ENCODE measurements around the gene PEX16. TPM values are rescaled to one million over a fixed set of nuclear protein-coding genes. Genes with fewer than 3 reads are reported as not detected.

The PEX16 gene
- total RNA-seq, 1 experiment from 2014 or later = 34.5 TPM

- CTCF ChIA-PET = no interaction called here
- BruUV-seq (replicated peaks) = no TSS peak
- peak overlapping the region; percentile 86 for H3K4me3 Mint-ChIP-seq (ENCODE audit: low read depth, unreplicated experiment)
- H3K27me3 Mint-ChIP-seq (ENCODE audit: unreplicated experiment) = no peaks in the 10 kb centered on the region
- no peak for DNase-seq
- no peak for TF ChIP-seq CTCF (IDR thresholded peaks at IDR 0.05; ENCODE audit: unreplicated experiment)
- intact Hi-C loops (cut with micrococcal nuclease; ENCODE audit: unreplicated experiment) = no loop called here
- H3K9me3 Mint-ChIP-seq (ENCODE audit: low read depth, unreplicated experiment) = no peaks in the 10 kb centered on the region
- H3K27ac Mint-ChIP-seq (ENCODE audit: unreplicated experiment) = peak overlapping the region; percentile 91
- H3K4me1 Mint-ChIP-seq (ENCODE audit: low read depth, unreplicated experiment) = peaks cover 11% of the 10 kb centered on the region
- peaks cover 43% of the 10 kb centered on the region for H3K36me3 Mint-ChIP-seq (ENCODE audit: insufficient read depth, unreplicated experiment)
Observed at GRCh38 chr11:45918962-45919675, 1.4 kb upstream of the PEX16 start.

- peak; percentile 87 for DNase-seq
- no TSS peak for BruUV-seq (replicated peaks)
- intact Hi-C loops (cut with micrococcal nuclease; ENCODE audit: unreplicated experiment) = no loop called here
- peak overlapping the region; percentile 91 for H3K27ac Mint-ChIP-seq (ENCODE audit: unreplicated experiment)
- peaks cover 41% of the 10 kb centered on the region for H3K36me3 Mint-ChIP-seq (ENCODE audit: insufficient read depth, unreplicated experiment)
- H3K9me3 Mint-ChIP-seq (ENCODE audit: low read depth, unreplicated experiment) = no peaks in the 10 kb centered on the region
- H3K4me3 Mint-ChIP-seq (ENCODE audit: low read depth, unreplicated experiment) = peak overlapping the region; percentile 86
- H3K27me3 Mint-ChIP-seq (ENCODE audit: unreplicated experiment) = no peaks in the 10 kb centered on the region
- CTCF ChIA-PET = interaction anchor here (0.6 kb wide), 1 partner anchor 874 kb away, joined by 3 read pairs; no protein-coding TSS in a partner anchor
- no peak for TF ChIP-seq CTCF (IDR thresholded peaks at IDR 0.05; ENCODE audit: unreplicated experiment)
- H3K4me1 Mint-ChIP-seq (ENCODE audit: low read depth, unreplicated experiment) = peaks cover 9% of the 10 kb centered on the region
Observed at GRCh38 chr11:45918331-45918941, 759 bp upstream of the PEX16 start.

- TSS peak; percentile 66 for BruUV-seq (replicated peaks)
- H3K27me3 Mint-ChIP-seq (ENCODE audit: unreplicated experiment) = no peaks in the 10 kb centered on the region
- DNase-seq = no peak
- H3K36me3 Mint-ChIP-seq (ENCODE audit: insufficient read depth, unreplicated experiment) = peaks cover 36% of the 10 kb centered on the region
- CTCF ChIA-PET = no interaction called here
- intact Hi-C loops (cut with micrococcal nuclease; ENCODE audit: unreplicated experiment) = no loop called here
- TF ChIP-seq CTCF (IDR thresholded peaks at IDR 0.05; ENCODE audit: unreplicated experiment) = no peak
- H3K27ac Mint-ChIP-seq (ENCODE audit: unreplicated experiment) = peak overlapping the region; percentile 91
- H3K9me3 Mint-ChIP-seq (ENCODE audit: low read depth, unreplicated experiment) = no peaks in the 10 kb centered on the region
- H3K4me3 Mint-ChIP-seq (ENCODE audit: low read depth, unreplicated experiment) = peak overlapping the region; percentile 86
- peaks cover 9% of the 10 kb centered on the region for H3K4me1 Mint-ChIP-seq (ENCODE audit: low read depth, unreplicated experiment)
Observed at GRCh38 chr11:45917286-45917622, 423 bp downstream of the PEX16 start.

- CTCF ChIA-PET = interaction anchor here (0.6 kb wide), 1 partner anchor 1427 kb away, joined by 3 read pairs; no protein-coding TSS in a partner anchor
- TF ChIP-seq CTCF (IDR thresholded peaks at IDR 0.05; ENCODE audit: unreplicated experiment) = no peak
- Mint-ChIP-seq H3K4me3 (ENCODE audit: low read depth, unreplicated experiment) (peak overlapping the region; percentile 21), H3K4me1 (ENCODE audit: low read depth, unreplicated experiment) (peaks cover 9% of the 10 kb centered on the region), H3K27me3 (ENCODE audit: unreplicated experiment) (no peaks in the 10 kb centered on the region), H3K9me3 (ENCODE audit: low read depth, unreplicated experiment) (no peaks in the 10 kb centered on the region), H3K36me3 (ENCODE audit: insufficient read depth, unreplicated experiment) (peaks cover 48% of the 10 kb centered on the region), H3K27ac (ENCODE audit: unreplicated experiment) (no peak overlapping the region)
- no peak for DNase-seq
- intact Hi-C loops (cut with micrococcal nuclease; ENCODE audit: unreplicated experiment) = no loop called here
- no TSS peak for BruUV-seq (replicated peaks)
Observed at GRCh38 chr11:45915446-45915845, 2.2 kb downstream of the PEX16 start.

Measured in Calu3 (cell line).